Thymus (tissue), 11 donors: ENCODE data around the gene NPR2. TPM values are rescaled to one million over a fixed set of nuclear protein-coding genes. Genes with fewer than 3 reads are reported as not detected.

Experiments used
- DNase-seq, 9 donors: peaks; one replicate each; pipeline ENCODE4 v3.0.0-alpha.2; 2013; ENCODE audit warnings: low spot score in 9 of 9, low read depth in 6 of 9, missing footprints in 1 of 9
- H3K27ac ChIP-seq, 2 donors: one replicate each; pipeline ENCODE4 v1.5.1; 2013; ENCODE audit warnings: control low read depth in 1 of 2, low read depth in 1 of 2, low read length in 1 of 2, mild to moderate bottlenecking in 1 of 2, moderate library complexity in 1 of 2
- H3K27me3 ChIP-seq, 2 donors: one replicate each; pipeline ENCODE4 v1.5.1; 2013; ENCODE audit warnings: low read length in 1 of 2; ENCODE audit not compliant: control insufficient read depth in 2 of 2, insufficient read depth in 1 of 2
- H3K36me3 ChIP-seq, 2 donors: one replicate each; pipeline ENCODE4 v1.5.1; 2013; ENCODE audit warnings: low read length in 1 of 2, mild to moderate bottlenecking in 1 of 2, moderate library complexity in 1 of 2; ENCODE audit not compliant: control insufficient read depth in 2 of 2, insufficient read depth in 2 of 2
- H3K4me1 ChIP-seq, 2 donors: one replicate each; pipeline ENCODE4 v1.5.1; 2013; ENCODE audit warnings: low read length in 2 of 2; ENCODE audit not compliant: control insufficient read depth in 2 of 2, insufficient read depth in 2 of 2
- H3K4me3 ChIP-seq, 2 donors: one replicate each; pipeline ENCODE4 v1.5.1; 2013; ENCODE audit warnings: low read length in 2 of 2, control low read depth in 1 of 2, mild to moderate bottlenecking in 1 of 2
- H3K9me3 ChIP-seq, 2 donors: one replicate each; pipeline ENCODE4 v1.5.1; 2013; ENCODE audit warnings: low read length in 1 of 2, mild to moderate bottlenecking in 1 of 2; ENCODE audit not compliant: control insufficient read depth in 2 of 2, insufficient read depth in 1 of 2
- WGBS: extraction: QIAGEN DNeasy Blood & Tissue Kit; methylation state at CpG from one replicate; pipeline ENCODE4 v1.1.7; 2013; 5-methylcytosine and 5-hydroxymethylcytosine counted together
- polyA plus RNA-seq: library from polyadenylated mRNA; stranded (reverse); fragments of 200-250 nt; gene quantifications from one replicate; pipeline ENCODE4 v1.2.3, GENCODE V29; 2013
- total RNA-seq: library from RNA; stranded (reverse); fragments of 120-200 nt; gene quantifications from one replicate; pipeline ENCODE4 v1.2.4, GENCODE V29; 2013
- donor health status: healthy.

Gene NPR2
- total and polyA plus RNA-seq, 2 donors, result 4.3 to 9.3 TPM

GRCh38 chr9:35758475-35759050, 32.8 kb upstream of the NPR2 start:
- H3K4me1 ChIP-seq, result peaks cover 6 to 14% of the 10 kb centered on the region in 2 donors
- H3K27me3 ChIP-seq, result no peaks in the 10 kb centered on the region
- DNase-seq, result no peak
- H3K36me3 ChIP-seq, result peaks cover 6 to 8% of the 10 kb centered on the region in 2 donors
- H3K27ac ChIP-seq, result no peak overlapping the region
- no peak overlapping the region for H3K4me3 ChIP-seq
- H3K9me3 ChIP-seq, result no peaks in the 10 kb centered on the region
- 48% methylated on average over 3 of the region's 3 CpGs for WGBS

- DNase-seq, result no peak
- no peaks in the 10 kb centered on the region for H3K36me3 ChIP-seq
- 97% methylated on average over 4 of the region's 4 CpGs for WGBS
- H3K27ac ChIP-seq, result no peak overlapping the region
- peaks cover 6 to 14% of the 10 kb centered on the region in 2 donors for H3K4me1 ChIP-seq
- no peak overlapping the region for H3K4me3 ChIP-seq
- no peaks in the 10 kb centered on the region for H3K9me3 ChIP-seq
- no peaks in the 10 kb centered on the region for H3K27me3 ChIP-seq
Observed at GRCh38 chr9:35759795-35760194, 31.6 kb upstream of the NPR2 start.

GRCh38 chr9:35760651-35761050, 30.7 kb upstream of the NPR2 start:
- no peaks in the 10 kb centered on the region for H3K27me3 ChIP-seq
- 61% methylated on average over 2 of the region's 2 CpGs for WGBS
- no peaks in the 10 kb centered on the region for H3K36me3 ChIP-seq
- H3K4me3 ChIP-seq, result no peak overlapping the region
- peaks cover 6 to 14% of the 10 kb centered on the region in 2 donors for H3K4me1 ChIP-seq
- no peak for DNase-seq
- no peak overlapping the region for H3K27ac ChIP-seq
- no peaks in the 10 kb centered on the region for H3K9me3 ChIP-seq

- Histone ChIP-seq H3K9me3 (no peaks in the 10 kb centered on the region), H3K27me3 (no peaks in the 10 kb centered on the region), H3K27ac (no peak overlapping the region), H3K4me3 (no peak overlapping the region), H3K36me3 (no peaks in the 10 kb centered on the region), H3K4me1 (no peaks in the 10 kb centered on the region)
- WGBS, result 97% methylated on average over 2 of the region's 2 CpGs
- no peak for DNase-seq
Observed at GRCh38 chr9:35763181-35763580, 28.2 kb upstream of the NPR2 start.

GRCh38 chr9:35763803-35764202, 27.6 kb upstream of the NPR2 start:
- WGBS, result 100% methylated on average over 1 of the region's 1 CpG
- H3K27ac ChIP-seq, result no peak overlapping the region
- no peak overlapping the region for H3K4me3 ChIP-seq
- H3K4me1 ChIP-seq, result no peaks in the 10 kb centered on the region
- no peaks in the 10 kb centered on the region for H3K27me3 ChIP-seq
- no peak for DNase-seq
- no peaks in the 10 kb centered on the region for H3K9me3 ChIP-seq
- H3K36me3 ChIP-seq, result no peaks in the 10 kb centered on the region

- DNase-seq, result no peak
- no peaks in the 10 kb centered on the region for H3K27me3 ChIP-seq
- no peak overlapping the region for H3K4me3 ChIP-seq
Observed at GRCh38 chr9:35766997-35767396, 24.4 kb upstream of the NPR2 start.

GRCh38 chr9:35767458-35767857, 23.9 kb upstream of the NPR2 start:
- Histone ChIP-seq H3K4me1 (no peaks in the 10 kb centered on the region), H3K9me3 (no peaks in the 10 kb centered on the region), H3K27me3 (no peaks in the 10 kb centered on the region), H3K4me3 (no peak overlapping the region), H3K36me3 (no peaks in the 10 kb centered on the region), H3K27ac (no peak overlapping the region)
- no peak for DNase-seq
- 99% methylated on average over 1 of the region's 1 CpG for WGBS

More at GRCh38 chr9:35766997-35767396, 24.4 kb upstream of the NPR2 start:
- H3K9me3 ChIP-seq, result no peaks in the 10 kb centered on the region
- H3K27ac ChIP-seq, result no peak overlapping the region
- no peaks in the 10 kb centered on the region for H3K4me1 ChIP-seq
- 97% methylated on average over 2 of the region's 2 CpGs for WGBS
- H3K36me3 ChIP-seq, result no peaks in the 10 kb centered on the region

- H3K27ac ChIP-seq, result no peak overlapping the region
- 99% methylated on average over 1 of the region's 1 CpG for WGBS
- no peaks in the 10 kb centered on the region for H3K27me3 ChIP-seq
Observed at GRCh38 chr9:35769763-35770162, 21.6 kb upstream of the NPR2 start.

GRCh38 chr9:35771075-35771433, 20.3 kb upstream of the NPR2 start:
- Histone ChIP-seq H3K36me3 (no peaks in the 10 kb centered on the region), H3K27me3 (no peaks in the 10 kb centered on the region), H3K4me3 (no peak overlapping the region), H3K27ac (no peak overlapping the region), H3K4me1 (peaks cover 0 to 4% of the 10 kb centered on the region in 2 donors), H3K9me3 (no peaks in the 10 kb centered on the region)
- 85% methylated on average over 4 of the region's 4 CpGs for WGBS
- DNase-seq, result no peak

More at GRCh38 chr9:35769763-35770162, 21.6 kb upstream of the NPR2 start:
- no peaks in the 10 kb centered on the region for H3K9me3 ChIP-seq
- H3K4me1 ChIP-seq, result no peaks in the 10 kb centered on the region
- no peak overlapping the region for H3K4me3 ChIP-seq
- H3K36me3 ChIP-seq, result no peaks in the 10 kb centered on the region
- no peak for DNase-seq
